Skeletal muscle tissue (tissue), 4 donors: ENCODE data around the gene POR. TPM values are rescaled to one million over a fixed set of nuclear protein-coding genes. Genes with fewer than 3 reads are reported as not detected.
"Not testable (repeated sequence)": the region's sequence is repeated elsewhere in the genome, so short reads cannot be mapped to it uniquely, and the experiment has no call there.

Source experiments
- H3K27ac ChIP-seq: one replicate; pipeline ENCODE4 v1.7.0; 2013; ENCODE audit warnings: mild to moderate bottlenecking, low read depth, low read length, inconsistent platforms
- H3K27me3 ChIP-seq, 3 donors: one replicate each; pipeline ENCODE4 v1.7.0; 2013; ENCODE audit warnings: low read length in 3 of 3; ENCODE audit not compliant: control insufficient read depth in 3 of 3, insufficient read depth in 3 of 3
- H3K36me3 ChIP-seq, 3 donors: one replicate each; pipeline ENCODE4 v1.7.0; 2013; ENCODE audit warnings: low read length in 3 of 3; ENCODE audit not compliant: control insufficient read depth in 3 of 3, insufficient read depth in 3 of 3
- H3K4me1 ChIP-seq, 3 donors: one replicate each; pipeline ENCODE4 v1.7.0; 2013; ENCODE audit warnings: low read length in 3 of 3, mild to moderate bottlenecking in 3 of 3; ENCODE audit not compliant: control insufficient read depth in 3 of 3, insufficient read depth in 3 of 3
- H3K4me3 ChIP-seq, 3 donors: one replicate each; pipeline ENCODE4 v1.7.0; 2013; ENCODE audit warnings: low read length in 3 of 3
- H3K9ac ChIP-seq, 3 donors: one replicate each; pipeline ENCODE4 v1.7.0; 2013; ENCODE audit warnings: low read length in 3 of 3, mild to moderate bottlenecking in 3 of 3, moderate library complexity in 2 of 3, low read depth in 1 of 3
- H3K9me3 ChIP-seq, 3 donors: one replicate each; pipeline ENCODE4 v1.7.0; 2013; ENCODE audit warnings: low read length in 3 of 3; ENCODE audit not compliant: control insufficient read depth in 3 of 3
- total RNA-seq: library from RNA; depleted of rRNA; stranded (reverse); fragments of >200 nt; gene quantifications from one replicate; pipeline ENCODE4 v1.2.3, GENCODE V29; 2014
- donor health status: Osteomylitis.

Gene POR
- total RNA-seq, 1 donor from 2014 or later: 42.8 TPM

DNA sequence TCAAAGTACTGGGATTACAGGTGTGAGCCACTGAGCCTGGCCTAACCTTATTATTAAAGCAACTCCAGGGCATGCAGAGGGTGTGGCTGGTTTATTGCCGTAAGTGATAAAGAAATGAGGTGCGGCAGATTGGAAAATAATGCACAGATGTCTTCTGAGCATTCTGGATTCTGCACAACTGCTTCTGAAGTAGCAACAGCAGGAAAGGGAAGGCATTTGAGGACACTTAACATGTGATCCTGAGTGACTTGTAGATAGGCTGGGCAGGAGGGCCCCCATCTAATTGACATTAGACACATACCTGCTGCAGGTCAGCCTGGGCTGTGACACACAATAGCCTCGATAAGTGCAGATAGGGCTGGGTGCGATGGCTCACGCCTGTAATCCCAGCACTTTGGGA is 30.5 kb upstream of the POR start:
- no peaks in the 10 kb centered on the region for H3K27me3 ChIP-seq
- peaks cover 14 to 16% (median 14%) of the 10 kb centered on the region in 3 donors for H3K4me1 ChIP-seq
- H3K27ac ChIP-seq: no peak overlapping the region
- H3K4me3 ChIP-seq: no peak overlapping the region
- H3K9ac ChIP-seq: no peak overlapping the region
- peaks cover 32 to 50% (median 44%) of the 10 kb centered on the region in 3 donors for H3K36me3 ChIP-seq
- no peaks in the 10 kb centered on the region for H3K9me3 ChIP-seq

GRCh38 chr7:75885036-75885435 is 29.9 kb upstream of the POR start:
- Histone ChIP-seq H3K9ac (no peak overlapping the region), H3K4me3 (no peak overlapping the region), H3K36me3 (peaks cover 32 to 50% (median 44%) of the 10 kb centered on the region in 3 donors), H3K27me3 (no peaks in the 10 kb centered on the region), H3K27ac (no peak overlapping the region), H3K4me1 (peaks cover 9 to 14% (median 13%) of the 10 kb centered on the region in 3 donors), H3K9me3 (no peaks in the 10 kb centered on the region)

DNA sequence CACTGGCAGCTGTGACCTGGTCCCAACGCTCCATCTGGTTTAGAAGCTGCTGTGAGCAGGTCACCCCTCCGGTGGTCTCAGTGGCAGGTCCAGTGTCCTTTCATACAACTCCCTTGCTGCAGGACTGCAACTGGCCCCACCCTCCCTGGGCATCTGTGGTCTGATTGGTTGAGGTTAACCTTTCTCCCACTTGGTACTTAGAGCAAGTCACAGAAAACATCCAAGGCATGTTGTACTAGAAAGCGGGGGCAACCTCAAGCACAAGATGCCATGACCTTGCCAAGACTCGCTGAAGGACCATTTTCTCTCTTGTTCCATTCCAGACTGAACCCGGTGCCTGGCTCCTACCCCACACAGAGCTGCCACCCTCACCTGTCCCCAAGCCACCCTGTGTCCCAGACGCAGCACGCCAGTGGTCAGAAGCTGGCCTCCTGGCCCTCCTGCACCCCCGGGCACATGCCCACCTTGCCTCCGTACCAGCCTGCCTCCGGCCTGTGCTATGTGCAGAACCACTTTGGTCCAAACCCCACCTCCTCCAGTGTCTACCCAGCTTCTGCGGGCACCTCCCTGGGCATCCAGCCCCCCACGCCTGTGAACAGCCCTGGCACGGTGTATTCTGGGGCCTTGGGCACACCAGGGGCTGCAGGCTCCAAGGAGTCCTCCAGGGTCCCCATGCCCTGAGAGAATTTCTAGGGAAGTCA is 27.1 kb upstream of the POR start:
- Histone ChIP-seq H3K36me3 (peaks cover 21 to 34% (median 30%) of the 10 kb centered on the region in 3 donors), H3K4me1 (peaks cover 5 to 10% (median 10%) of the 10 kb centered on the region in 3 donors)

DNA sequence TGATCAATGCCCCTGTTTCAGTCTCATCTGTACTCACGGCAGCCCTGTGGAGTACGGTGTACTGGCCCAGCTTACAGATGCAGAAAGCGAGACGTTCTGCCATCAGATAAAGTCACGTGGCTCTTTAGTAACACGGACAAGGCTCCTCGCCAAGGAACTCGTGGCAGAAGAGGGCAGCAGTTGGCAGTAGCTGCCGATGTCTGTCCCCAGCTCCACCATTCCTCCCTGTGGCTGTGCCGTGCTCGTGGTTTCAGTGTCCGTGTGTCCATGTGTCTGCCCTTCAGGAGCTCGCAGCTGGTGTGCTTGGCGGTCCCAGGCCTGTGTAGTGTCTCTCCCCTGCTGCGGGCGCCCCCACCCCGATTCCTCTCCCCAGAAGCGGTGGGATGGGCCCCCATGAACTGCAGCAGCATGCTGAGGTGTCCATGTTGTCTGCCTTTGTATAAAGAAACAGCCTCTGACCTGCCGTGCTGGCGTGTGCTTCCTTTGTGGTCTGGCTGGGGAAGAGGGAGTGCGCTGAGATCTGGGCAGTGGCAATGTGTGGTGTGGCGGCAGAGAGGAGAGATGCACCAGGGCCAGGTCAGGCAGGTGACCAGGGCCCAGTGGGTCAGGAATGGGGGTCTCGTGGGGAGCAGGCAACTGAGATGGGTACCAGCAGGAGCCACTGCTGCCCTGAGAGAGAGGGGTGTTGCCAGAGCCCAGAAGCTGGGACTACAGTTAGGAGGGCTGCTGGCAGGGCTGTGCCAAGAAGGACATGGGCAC is 26.3 kb upstream of the POR start:
- Histone ChIP-seq H3K36me3 (peaks cover 19 to 27% (median 24%) of the 10 kb centered on the region in 3 donors), H3K27ac (peak overlapping the region; percentile 47), H3K9me3 (no peaks in the 10 kb centered on the region), H3K4me3 (no peak overlapping the region), H3K9ac (peak overlapping the region in 2 of 3 donors; percentile 30 to 60), H3K27me3 (no peaks in the 10 kb centered on the region), H3K4me1 (peaks cover 5 to 10% (median 10%) of the 10 kb centered on the region in 3 donors)

More for the DNA sequence above, 27.1 kb upstream of the POR start:
- Histone ChIP-seq H3K27ac (no peak overlapping the region), H3K9me3 (no peaks in the 10 kb centered on the region), H3K9ac (no peak overlapping the region), H3K27me3 (no peaks in the 10 kb centered on the region), H3K4me3 (no peak overlapping the region)

DNA sequence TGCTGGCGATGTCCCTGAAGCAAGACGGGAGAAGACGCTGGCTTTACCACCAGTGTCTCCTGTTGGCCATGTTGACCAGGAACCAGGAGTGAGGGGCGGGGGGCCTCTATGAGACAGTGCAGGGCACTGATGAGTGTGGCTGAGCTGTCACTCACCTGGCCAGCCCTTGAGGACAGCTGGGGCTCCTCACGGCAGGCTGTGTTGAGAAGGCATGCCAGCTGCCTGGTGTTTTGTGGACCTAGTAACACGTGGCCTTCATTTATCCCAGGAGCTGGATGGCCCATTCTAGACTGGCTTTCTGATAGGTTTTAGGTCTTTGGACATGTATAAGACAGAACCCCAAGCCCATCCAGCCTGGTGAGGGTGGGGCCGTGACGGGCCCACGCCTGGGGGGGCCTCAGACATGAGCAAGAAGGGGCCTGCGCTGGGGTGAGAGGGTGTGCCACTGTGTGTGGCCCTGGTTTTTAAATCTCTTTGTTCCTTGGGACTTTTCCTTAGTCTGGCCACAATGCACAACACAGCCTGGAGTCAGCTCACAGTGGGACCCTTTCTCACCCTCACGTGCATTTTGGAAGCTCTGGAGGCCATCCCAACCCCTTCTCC is 25.6 kb upstream of the POR start:
- H3K9ac ChIP-seq: no peak overlapping the region

DNA sequence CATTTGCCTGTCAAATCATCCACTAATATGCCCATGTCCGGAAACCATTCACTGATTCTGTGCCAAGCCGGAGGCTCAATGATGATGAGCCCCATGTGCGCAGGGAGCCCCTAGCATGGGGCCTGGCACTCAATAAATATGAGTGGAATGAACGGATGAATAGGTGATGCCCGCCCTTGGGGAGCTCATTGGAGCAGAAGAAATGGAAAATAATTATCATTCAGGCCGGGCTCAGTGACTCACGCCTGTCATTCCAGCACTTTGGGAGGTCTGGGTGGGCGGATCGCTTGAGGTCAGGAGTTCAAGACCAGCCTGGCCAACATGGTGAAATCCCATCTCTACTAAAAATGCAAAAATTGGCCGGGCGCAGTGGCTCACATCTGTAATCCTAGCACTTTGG is 25.1 kb upstream of the POR start:
- no peak overlapping the region for H3K27ac ChIP-seq
- H3K27me3 ChIP-seq: no peaks in the 10 kb centered on the region
- H3K4me3 ChIP-seq: no peak overlapping the region
- no peak overlapping the region for H3K9ac ChIP-seq
- H3K9me3 ChIP-seq: no peaks in the 10 kb centered on the region
- peaks cover 12 to 20% (median 18%) of the 10 kb centered on the region in 3 donors for H3K36me3 ChIP-seq
- peaks cover 5 to 10% (median 10%) of the 10 kb centered on the region in 3 donors for H3K4me1 ChIP-seq

More for the DNA sequence above, 25.6 kb upstream of the POR start:
- Histone ChIP-seq H3K4me3 (no peak overlapping the region), H3K36me3 (peaks cover 16 to 24% (median 21%) of the 10 kb centered on the region in 3 donors), H3K9me3 (no peaks in the 10 kb centered on the region), H3K4me1 (peaks cover 5 to 10% (median 10%) of the 10 kb centered on the region in 3 donors), H3K27ac (no peak overlapping the region), H3K27me3 (no peaks in the 10 kb centered on the region)

DNA sequence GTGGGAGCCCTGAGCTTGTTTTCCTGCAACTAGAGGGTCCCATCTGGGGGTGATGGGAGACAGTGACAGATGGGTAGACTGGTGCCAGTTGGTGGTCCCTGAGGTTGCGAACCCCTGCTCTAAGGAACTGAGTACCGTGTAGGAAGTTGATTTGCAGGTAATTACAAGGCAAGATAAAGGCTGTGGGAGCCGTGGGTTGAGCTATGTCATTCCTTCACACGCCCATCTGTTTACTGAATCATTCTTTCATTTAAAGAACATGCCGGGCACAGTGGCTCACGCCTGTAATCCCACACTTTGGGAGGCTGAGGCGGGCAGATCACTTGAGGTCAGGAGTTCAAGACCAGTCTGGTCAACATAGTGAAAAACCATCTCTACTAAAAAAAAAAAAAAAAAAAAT is 23.7 kb upstream of the POR start:
- not testable (repeated sequence) for H3K36me3 ChIP-seq, H3K9ac ChIP-seq, H3K27me3 ChIP-seq, H3K4me3 ChIP-seq, H3K27ac ChIP-seq, H3K9me3 ChIP-seq
- H3K4me1 ChIP-seq: peaks cover 5 to 10% (median 10%) of the 10 kb centered on the region in 3 donors

- H3K27me3 ChIP-seq: no peaks in the 10 kb centered on the region
- peaks cover 5 to 10% (median 10%) of the 10 kb centered on the region in 3 donors for H3K4me1 ChIP-seq
- no peak overlapping the region for H3K27ac ChIP-seq
- H3K9ac ChIP-seq: no peak overlapping the region
- H3K36me3 ChIP-seq: peaks cover 1 to 5% (median 4%) of the 10 kb centered on the region in 3 donors
- H3K9me3 ChIP-seq: no peaks in the 10 kb centered on the region
- no peak overlapping the region for H3K4me3 ChIP-seq
Measured at GRCh38 chr7:75891815-75892411, 23.0 kb upstream of the POR start.

DNA sequence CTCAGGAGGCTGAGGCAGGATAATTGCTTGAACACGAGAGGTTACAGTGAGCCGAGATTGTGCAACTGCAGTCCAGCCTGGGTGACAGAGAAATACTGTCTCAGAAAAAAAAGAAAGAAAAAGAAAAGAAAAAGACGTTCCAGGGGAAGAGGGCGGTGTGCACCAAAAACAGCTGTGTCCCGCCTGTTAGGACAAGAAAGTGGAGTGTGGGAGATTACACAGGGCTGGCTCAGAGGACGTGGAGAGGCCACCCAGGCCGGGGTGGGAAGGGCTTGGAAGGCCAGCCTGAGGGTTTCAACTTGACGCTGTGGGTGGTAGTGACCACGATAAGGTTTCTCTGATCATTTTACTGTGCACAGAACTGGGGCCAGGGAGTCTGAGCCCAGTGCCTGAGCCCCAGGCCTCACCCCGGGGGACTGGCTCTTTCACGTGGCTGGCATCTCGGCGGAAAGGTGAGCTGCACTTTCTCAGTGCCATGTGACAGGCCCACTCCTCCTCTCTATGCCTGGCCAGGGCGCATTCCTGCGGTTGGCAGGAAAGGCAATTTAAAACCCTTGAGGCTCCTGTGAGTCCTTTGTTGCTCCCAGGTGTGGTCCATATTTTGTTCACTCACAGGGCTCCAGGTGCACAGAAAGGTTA is 22.2 kb upstream of the POR start:
- peak overlapping the region in 2 of 3 donors; percentile 5 to 8 for H3K9ac ChIP-seq
- no peak overlapping the region for H3K4me3 ChIP-seq
- peaks cover 5 to 10% (median 9%) of the 10 kb centered on the region in 3 donors for H3K4me1 ChIP-seq
- H3K27me3 ChIP-seq: no peaks in the 10 kb centered on the region
- peaks cover 0 to 3% (median under 1%) of the 10 kb centered on the region in 3 donors for H3K36me3 ChIP-seq
- no peak overlapping the region for H3K27ac ChIP-seq
- no peaks in the 10 kb centered on the region for H3K9me3 ChIP-seq
